ENCODE measurements around the gene NGB.
"Not testable (repeated sequence)": the region's sequence is repeated elsewhere in the genome, so short reads cannot be mapped to it uniquely, and the experiment has no call there.

The NGB gene

GRCh38 chr14:77290705-77291104, 19.7 kb upstream of the NGB start:
- peak; percentile 35 for DNase-seq

GRCh38 chr14:77286576-77286975, 15.6 kb upstream of the NGB start:
- DNase-seq = no peak

GRCh38 chr14:77284466-77284865, 13.5 kb upstream of the NGB start:
- no peak for DNase-seq

- DNase-seq = no peak
Measured at GRCh38 chr14:77284066-77284465, 13.1 kb upstream of the NGB start.

- no peak for DNase-seq
Measured at GRCh38 chr14:77281852-77282410, 10.9 kb upstream of the NGB start.

- not testable (repeated sequence) for DNase-seq
Measured at GRCh38 chr14:77280921-77281320, 9.9 kb upstream of the NGB start.

- DNase-seq = no peak
Measured at GRCh38 chr14:77279719-77280118, 8.7 kb upstream of the NGB start.

GRCh38 chr14:77278461-77279230, 7.6 kb upstream of the NGB start:
- DNase-seq = no peak

GRCh38 chr14:77276959-77277358, 6.0 kb upstream of the NGB start:
- DNase-seq = no peak

- no peak for DNase-seq
Measured at GRCh38 chr14:77276295-77276935, 5.4 kb upstream of the NGB start.

GRCh38 chr14:77275601-77276017, 4.6 kb upstream of the NGB start:
- no peak for DNase-seq

GRCh38 chr14:77275041-77275580, 4.1 kb upstream of the NGB start:
- DNase-seq = no peak

- no peak for DNase-seq
Measured at GRCh38 chr14:77273796-77274195, 2.8 kb upstream of the NGB start.

GRCh38 chr14:77272261-77272660, 1.3 kb upstream of the NGB start:
- no peak for DNase-seq

- no peak for DNase-seq
Measured at GRCh38 chr14:77270361-77271112, 469 bp downstream of the NGB start.

- DNase-seq = no peak
Measured at GRCh38 chr14:77268989-77269600, 1.9 kb downstream of the NGB start.

- no peak for DNase-seq
Measured at GRCh38 chr14:77267937-77268699, 2.9 kb downstream of the NGB start.

GRCh38 chr14:77266336-77266735, 4.7 kb downstream of the NGB start:
- DNase-seq = no peak

GRCh38 chr14:77265561-77266335, 5.3 kb downstream of the NGB start:
- no peak for DNase-seq

GRCh38 chr14:77265187-77265515, 5.9 kb downstream of the NGB start:
- no peak for DNase-seq

GRCh38 chr14:77264466-77265186, 6.4 kb downstream of the NGB start:
- DNase-seq = no peak
